ENCODE measurements around the gene NRF1.

The NRF1 gene

GRCh38 chr7:129676017-129676897 lies 64.7 kb downstream of the NRF1 start:
- DNase-seq (ENCODE audit: extremely low read depth in 1 of 2, low read depth in 1 of 2) = no peak

- DNase-seq (ENCODE audit: extremely low read depth in 1 of 2, low read depth in 1 of 2) = no peak
Measured at GRCh38 chr7:129677796-129678195, 66.3 kb downstream of the NRF1 start.

DNA sequence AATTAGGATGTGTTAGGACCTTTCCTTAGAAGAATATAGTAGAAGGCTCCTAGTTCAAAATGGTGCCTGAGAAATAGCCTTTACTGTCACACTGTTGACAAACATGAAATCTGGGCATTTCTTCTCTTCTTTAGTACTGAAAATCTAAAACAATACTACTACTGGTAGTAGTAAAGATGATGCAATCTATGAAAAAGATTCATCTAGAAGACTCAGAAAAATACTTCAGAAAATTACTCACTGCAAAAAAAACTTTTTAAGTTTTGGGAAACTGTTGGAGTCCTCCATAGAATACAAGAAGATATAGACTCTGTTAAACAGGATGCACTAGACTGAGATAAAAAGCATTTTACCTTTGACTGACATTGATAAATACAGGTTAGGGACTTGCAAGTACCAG lies 67.1 kb downstream of the NRF1 start:
- no peak for DNase-seq (ENCODE audit: extremely low read depth in 1 of 2, low read depth in 1 of 2)

DNA sequence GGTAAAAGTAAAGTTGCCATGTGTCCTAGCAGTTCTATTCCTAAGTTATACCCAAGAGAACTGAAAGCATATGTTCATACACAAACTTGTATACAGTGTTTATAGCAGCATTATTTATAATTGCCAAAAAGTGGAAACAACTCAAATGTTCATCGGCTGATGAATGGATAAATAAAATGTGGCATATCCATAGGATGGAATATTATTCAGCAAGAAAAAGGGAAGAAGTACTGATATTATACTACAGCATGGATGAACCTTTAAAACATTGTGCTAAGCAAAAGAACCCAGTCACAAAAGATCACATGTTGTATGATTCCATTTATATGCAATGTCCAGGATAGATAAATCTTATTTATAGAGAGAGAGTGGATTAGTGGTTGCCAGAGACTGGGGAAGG lies 68.9 kb downstream of the NRF1 start:
- no peak for DNase-seq (ENCODE audit: extremely low read depth in 1 of 2, low read depth in 1 of 2)

- no peak for DNase-seq (ENCODE audit: extremely low read depth in 1 of 2, low read depth in 1 of 2)
Measured at GRCh38 chr7:129684777-129685176, 73.3 kb downstream of the NRF1 start.

DNA sequence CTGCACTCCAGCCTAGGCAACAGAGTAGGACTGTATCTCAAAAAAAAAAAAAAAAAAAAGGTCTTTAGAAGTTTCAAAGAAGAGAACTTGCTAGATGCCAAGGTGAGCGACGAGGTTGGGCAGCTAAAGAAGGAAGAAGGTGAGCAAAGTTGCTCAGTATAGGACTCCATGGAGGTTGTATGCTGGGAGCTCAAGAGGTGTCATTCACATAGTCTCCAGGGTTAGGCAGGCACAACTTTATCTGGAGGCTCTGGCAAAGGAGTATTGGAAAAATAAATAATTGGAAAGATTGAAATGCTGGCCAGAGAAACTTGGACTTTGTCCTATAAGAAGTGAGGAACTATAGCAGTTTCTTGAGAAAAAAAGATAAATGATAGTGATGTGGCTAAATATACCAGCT lies 74.5 kb downstream of the NRF1 start:
- DNase-seq (ENCODE audit: extremely low read depth in 1 of 2, low read depth in 1 of 2) = no peak

DNA sequence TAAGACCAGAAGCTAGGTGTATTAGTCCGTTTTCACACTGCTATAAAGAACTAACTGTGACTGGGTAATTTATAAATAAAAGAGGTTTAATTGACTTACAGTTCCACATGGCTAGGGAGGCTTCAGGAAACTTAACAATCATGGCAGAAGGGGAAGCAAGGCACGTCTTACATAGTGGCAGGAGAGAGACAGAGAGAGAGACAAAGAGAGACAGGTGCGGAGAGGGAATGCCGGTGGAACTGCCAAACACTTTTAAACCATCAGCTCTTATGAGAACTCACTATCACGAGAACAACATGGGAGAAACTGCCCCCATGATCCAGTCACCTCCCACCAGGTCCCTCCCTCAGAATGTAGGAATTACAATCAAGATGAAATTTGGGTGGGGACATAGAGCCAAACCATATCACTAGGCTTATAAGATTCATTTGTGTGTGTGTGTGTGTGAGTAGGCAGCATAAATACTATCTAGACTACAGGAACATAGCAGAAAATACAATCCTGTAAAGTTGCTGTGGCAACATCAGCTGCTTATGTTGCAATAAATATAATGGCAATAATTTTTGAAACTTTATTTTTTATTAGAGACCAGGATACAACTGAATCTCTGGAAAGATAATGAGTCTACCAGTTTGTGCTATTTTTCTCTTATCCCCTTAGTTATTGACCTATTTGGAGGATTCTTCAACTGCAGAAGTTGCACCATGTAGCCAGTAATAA lies 77.1 kb downstream of the NRF1 start:
- no peak for DNase-seq (ENCODE audit: extremely low read depth in 1 of 2, low read depth in 1 of 2)

DNA sequence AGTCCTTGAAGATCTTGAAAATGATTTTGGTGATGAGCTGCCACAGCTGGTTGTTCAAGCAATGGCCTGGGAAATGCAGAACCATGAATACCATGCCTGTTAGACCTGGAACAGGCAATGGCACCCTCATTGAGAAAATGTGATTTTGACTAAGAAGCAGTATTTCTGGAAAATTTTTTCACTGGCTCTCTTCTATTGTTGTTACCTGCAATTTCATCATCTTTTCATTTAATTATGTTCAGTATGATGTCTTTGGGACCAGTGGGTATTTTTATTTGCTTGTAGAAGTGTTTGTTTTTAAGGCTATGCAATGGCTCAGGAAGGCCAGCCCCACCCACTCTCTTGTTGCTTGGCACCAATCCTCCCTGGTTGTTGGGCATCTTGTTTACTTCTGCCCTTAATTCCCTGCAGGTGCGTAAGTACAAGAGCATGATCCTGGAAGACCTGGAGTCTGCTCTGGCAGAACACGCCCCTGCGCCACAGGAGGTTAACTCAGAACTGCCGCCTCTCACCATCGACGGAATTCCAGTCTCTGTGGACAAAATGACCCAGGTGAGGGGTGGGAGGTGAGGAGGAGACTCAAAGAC lies 78.6 kb downstream of the NRF1 start:
- no peak for DNase-seq (ENCODE audit: extremely low read depth in 1 of 2, low read depth in 1 of 2)

DNA sequence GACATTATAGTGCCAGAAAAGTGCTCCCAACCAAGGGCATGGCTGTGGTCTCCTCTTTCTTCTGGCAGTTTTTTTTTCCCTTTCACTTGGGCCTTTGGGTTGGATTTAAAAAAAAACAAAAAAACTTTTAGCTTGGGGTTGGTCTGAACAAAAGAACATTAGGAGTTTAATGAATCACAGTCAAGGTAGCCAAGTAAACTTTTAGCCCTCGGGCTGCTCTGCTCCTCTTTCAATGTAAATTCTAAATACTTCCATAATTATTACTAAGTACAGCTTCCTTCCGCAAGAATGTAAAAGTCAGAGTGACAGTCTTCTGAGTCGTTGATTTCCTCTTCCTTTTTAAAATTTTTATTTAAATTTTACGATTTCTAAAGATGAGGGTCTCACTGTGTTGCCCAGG lies 79.2 kb downstream of the NRF1 start:
- no peak for DNase-seq (ENCODE audit: extremely low read depth in 1 of 2, low read depth in 1 of 2)

DNA sequence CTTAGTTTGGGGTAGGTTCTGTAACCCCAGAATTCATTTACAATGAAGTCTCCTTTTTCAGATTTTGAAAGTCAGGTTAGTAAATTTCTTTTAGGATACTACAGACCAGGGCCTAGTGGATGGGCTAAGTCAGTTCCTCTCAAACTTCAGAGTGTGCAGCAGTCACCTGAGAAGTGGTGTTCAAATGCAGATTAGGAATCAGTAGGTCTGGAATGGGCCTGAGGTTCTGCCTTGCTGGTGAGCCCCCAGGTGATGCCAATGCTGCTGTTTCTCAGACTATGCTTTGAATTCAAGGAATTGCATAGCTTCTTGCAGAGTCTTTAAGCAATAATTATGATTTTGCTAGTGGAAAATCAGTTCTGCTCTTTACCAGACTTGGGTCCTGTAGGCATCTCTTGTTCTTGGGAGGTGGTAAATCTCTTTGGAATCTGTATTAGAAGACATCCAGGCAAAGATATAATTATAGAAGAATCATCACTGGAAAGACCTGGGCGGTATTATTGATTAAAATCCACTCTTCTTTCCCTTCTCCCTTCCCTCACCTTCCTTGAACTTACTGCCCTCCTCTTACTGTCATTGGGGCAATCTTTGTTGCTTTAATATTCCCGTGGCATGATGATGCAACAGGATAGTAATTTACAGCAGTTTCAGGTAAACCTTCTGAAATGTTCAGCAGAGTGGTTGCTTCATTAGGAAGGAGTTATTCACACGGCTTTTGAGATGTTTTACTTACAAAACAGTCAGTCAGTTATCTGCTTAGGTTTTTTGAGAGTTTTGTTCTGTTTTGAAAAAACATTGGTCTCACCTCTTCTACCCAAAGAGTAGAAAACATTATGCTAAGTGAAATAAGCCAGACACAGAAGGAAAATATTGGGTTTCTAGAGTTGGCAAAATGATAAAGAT lies 87.2 kb downstream of the NRF1 start:
- no peak for DNase-seq (ENCODE audit: extremely low read depth in 1 of 2, low read depth in 1 of 2)

DNA sequence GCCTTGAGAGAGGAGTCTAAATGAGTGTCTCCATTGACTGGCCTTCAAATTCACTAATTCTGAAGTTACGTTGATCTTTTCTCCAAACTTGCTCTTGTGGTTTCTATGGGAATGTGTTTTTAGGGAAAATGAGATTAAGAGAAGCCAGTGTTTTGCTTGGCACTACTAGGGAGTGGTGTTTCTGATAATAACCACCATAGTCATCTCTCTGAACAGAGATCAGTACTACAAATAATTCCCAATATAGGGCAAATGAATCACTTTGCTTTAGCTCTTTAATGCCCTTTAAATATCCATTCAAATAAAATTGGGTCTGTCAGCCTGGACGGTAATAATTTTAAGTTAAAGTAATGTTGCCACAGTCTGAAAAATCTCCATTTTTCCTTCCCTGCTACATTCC lies 90.8 kb downstream of the NRF1 start:
- DNase-seq (ENCODE audit: extremely low read depth in 1 of 2, low read depth in 1 of 2) = no peak

DNA sequence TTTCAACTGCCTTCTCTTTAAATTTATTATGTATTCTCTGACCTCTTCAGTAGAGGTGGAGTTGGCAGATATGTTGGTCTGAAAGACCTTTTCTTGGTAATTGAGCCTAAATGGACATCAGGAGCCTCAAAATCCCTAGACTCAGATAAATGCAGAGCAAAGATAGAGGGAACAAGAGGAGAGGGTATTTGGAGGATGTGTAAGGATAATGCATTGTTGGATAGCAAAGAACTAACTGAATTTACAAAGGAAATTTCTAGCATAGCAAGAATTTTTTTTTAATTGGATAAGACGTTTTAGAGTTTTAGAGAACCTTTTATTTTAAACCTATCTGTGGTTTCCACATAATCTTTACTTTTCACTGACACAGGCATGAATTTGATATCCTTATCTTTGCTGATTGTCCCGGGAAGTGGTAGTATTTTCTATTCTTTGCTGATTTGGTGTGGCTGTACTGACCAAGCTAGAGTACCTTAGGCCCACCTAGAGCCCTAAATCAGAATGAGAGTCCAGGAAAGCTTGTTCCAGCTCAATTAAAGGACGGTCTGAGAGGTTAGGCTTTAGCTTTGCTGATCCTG lies 91.3 kb downstream of the NRF1 start:
- DNase-seq (ENCODE audit: extremely low read depth in 1 of 2, low read depth in 1 of 2) = no peak

DNA sequence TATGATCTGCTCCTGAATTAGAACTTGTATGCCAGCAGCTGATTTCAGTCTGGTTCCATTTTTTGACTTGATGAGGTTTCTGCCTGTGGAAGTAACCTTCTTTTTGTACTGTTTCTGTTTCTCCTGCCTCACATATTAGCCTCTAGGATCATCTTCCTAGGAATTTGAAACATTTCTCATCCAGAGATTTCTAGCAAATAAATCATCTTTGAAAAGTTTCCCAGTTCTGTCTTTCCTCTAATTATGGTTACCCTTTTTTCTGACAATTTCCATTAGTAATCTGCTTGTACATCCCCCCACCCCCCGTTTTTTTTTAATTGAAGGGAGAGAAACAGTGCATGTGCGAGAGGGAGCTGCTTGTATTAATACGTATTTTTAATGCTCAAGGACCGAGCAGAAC lies 92.2 kb downstream of the NRF1 start:
- DNase-seq (ENCODE audit: extremely low read depth in 1 of 2, low read depth in 1 of 2) = no peak

GRCh38 chr7:129707910-129708499 lies 96.5 kb downstream of the NRF1 start:
- DNase-seq (ENCODE audit: extremely low read depth in 1 of 2, low read depth in 1 of 2) = no peak

GRCh38 chr7:129713544-129713943 lies 102.0 kb downstream of the NRF1 start:
- DNase-seq (ENCODE audit: extremely low read depth in 1 of 2, low read depth in 1 of 2) = no peak

GRCh38 chr7:129714514-129715063 lies 103.1 kb downstream of the NRF1 start:
- no peak for DNase-seq (ENCODE audit: extremely low read depth in 1 of 2, low read depth in 1 of 2)

- DNase-seq (ENCODE audit: extremely low read depth in 1 of 2, low read depth in 1 of 2) = no peak
Measured at GRCh38 chr7:129719980-129720732, 108.6 kb downstream of the NRF1 start.

DNA sequence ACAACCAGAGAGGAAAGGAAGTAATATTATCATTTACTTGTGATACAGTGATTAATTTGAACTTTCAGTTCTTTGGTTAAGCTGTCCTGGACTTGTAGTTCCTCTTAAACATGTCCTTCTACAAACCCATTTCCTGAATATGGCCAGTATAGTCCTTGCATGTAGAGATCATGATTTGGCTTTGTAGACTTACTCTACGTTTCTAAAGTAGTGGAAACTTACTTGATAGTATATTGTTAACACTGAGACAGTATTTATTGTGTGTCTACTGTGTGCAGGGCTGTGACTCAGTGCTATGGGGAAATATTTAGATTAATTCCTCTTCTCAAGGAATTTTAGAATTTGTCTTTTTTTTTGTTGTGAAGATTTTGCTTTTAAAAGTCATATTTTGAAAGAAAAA lies 109.5 kb downstream of the NRF1 start:
- no peak for DNase-seq (ENCODE audit: extremely low read depth in 1 of 2, low read depth in 1 of 2)

GRCh38 chr7:129723679-129724078 lies 112.2 kb downstream of the NRF1 start:
- no peak for DNase-seq (ENCODE audit: extremely low read depth in 1 of 2, low read depth in 1 of 2)
